Stomach (tissue), 9 donors: ENCODE data around the gene GNG7. TPM values are rescaled to one million over a fixed set of nuclear protein-coding genes. Genes with fewer than 3 reads are reported as not detected.
A peak's percentile ranks its signal among the peaks of the same experiment; 100 is the strongest.
"Not testable (repeated sequence)": the region's sequence is repeated elsewhere in the genome, so short reads cannot be mapped to it uniquely, and the experiment has no call there.

Experiments
- DNase-seq, 2 donors: peaks; one replicate each; pipeline versions ENCODE4 v3.0.0 to v3.0.0-alpha.2; 2013 to 2019
- H3K27ac ChIP-seq, 5 donors: fragments of 200-600 bp in 4 of 5; sonication (generic) in 4 of 5; one replicate each; pipeline ENCODE4 v1.5.1; 2013 to 2019; ENCODE audit warnings: mild to moderate bottlenecking in 1 of 5, moderate library complexity in 1 of 5
- H3K27me3 ChIP-seq, 3 donors: fragments of 200-600 bp; sonication (generic); one replicate each; pipeline ENCODE4 v1.5.1; 2017 to 2019; ENCODE audit warnings: mixed run types in 1 of 3
- H3K36me3 ChIP-seq, 4 donors: fragments of 200-600 bp; sonication (generic); 1 replicate in 3 of 4; 2 replicates in 1 of 4; pipeline ENCODE4 v1.5.1; 2016 to 2019
- H3K4me1 ChIP-seq, 4 donors: fragments of 200-600 bp; sonication (generic); one replicate each; pipeline ENCODE4 v1.5.1; 2016 to 2019
- H3K4me3 ChIP-seq, 4 donors: fragments of 200-600 bp; sonication (generic) in 3 of 4; one replicate each; pipeline ENCODE4 v1.5.1; 2016 to 2019; ENCODE audit warnings: mild to moderate bottlenecking in 1 of 4
- H3K9me3 ChIP-seq, 4 donors: fragments of 200-600 bp; sonication (generic); one replicate each; pipeline ENCODE4 v1.5.1; 2016 to 2019
- CTCF ChIP-seq, 7 experiments: fragments of 450-650 bp in 4 of 7; fragments of 200-600 bp in 3 of 7; sonication (generic) in 3 of 7; IDR thresholded peaks; one replicate each; pipeline ENCODE4 v1.5.1; 2016 to 2019; ENCODE audit warnings: antibody characterized with exemption in 7 of 7, control low read depth in 2 of 7, mild to moderate bottlenecking in 1 of 7
- EP300 ChIP-seq: sonication (generic); formaldehyde crosslinking; IDR thresholded peaks from one replicate; pipeline ENCODE4 v1.6.1; 2017; ENCODE audit warnings: antibody characterized with exemption
- POLR2A ChIP-seq, 4 donors: fragments of 450-650 bp; IDR thresholded peaks; one replicate each; pipeline ENCODE4 v1.6.1; 2016; ENCODE audit warnings: antibody characterized with exemption in 4 of 4, control low read depth in 2 of 4, mild to moderate bottlenecking in 1 of 4, moderate library complexity in 1 of 4
- POLR2AphosphoS5 ChIP-seq, 3 donors: sonication (generic); formaldehyde crosslinking; IDR thresholded peaks; one replicate each; pipeline ENCODE4 v1.6.1; 2016; ENCODE audit warnings: antibody characterized with exemption in 3 of 3
- WGBS, 5 donors: extraction: QIAGEN DNeasy Blood & Tissue Kit in 3 of 5; methylation state at CpG; one replicate each; pipeline versions ENCODE4 v1.1.5 to v1.1.7; 2013 to 2018; 5-methylcytosine and 5-hydroxymethylcytosine counted together
- intact Hi-C: fragments of 100-400 bp; cut with DNase I; formaldehyde crosslinking; loops from one replicate; pipeline ENCODE4 v1.15.1; 2023; ENCODE audit warnings: low total_unique reads
- polyA plus RNA-seq, 3 donors: library from polyadenylated mRNA; stranded (reverse); fragments of 200-250 nt; gene quantifications; one replicate each; pipeline ENCODE4 v1.2.3, GENCODE V29; 2013
- total RNA-seq, 5 donors: library from RNA; depleted of rRNA; stranded (reverse); fragments of >200 nt; gene quantifications; one replicate each; pipeline versions ENCODE4 v1.1.0 to v1.2.3, GENCODE V29; 2014 to 2016
- donor health status: healthy with polysubstance abuse.
- donor health status: Bipolar disorder and iron deficiency.
- donor health status: healthy.

GNG7 gene
- total and polyA plus RNA-seq, 8 donors = 0.58 to 15.1 (median 4.3) TPM

GRCh38 chr19:2668175-2668763 lies 34.2 kb downstream of the GNG7 start:
- no peak for DNase-seq
- H3K27ac ChIP-seq = no peak overlapping the region
- peaks cover 0 to 3% (median 0%) of the 10 kb centered on the region in 4 donors for H3K9me3 ChIP-seq
- 81 to 86% (median 84%) methylated on average over 15 of the region's 15 CpGs for WGBS, 5 donors
- intact Hi-C loops = no loop called here
- H3K27me3 ChIP-seq = no peaks in the 10 kb centered on the region
- H3K4me1 ChIP-seq = no peaks in the 10 kb centered on the region
- TF ChIP-seq CTCF (IDR thresholded peaks at IDR 0.05) (no peak), POLR2A (IDR thresholded peaks at IDR 0.05) (no peak), EP300 (no peak), POLR2AphosphoS5 (IDR thresholded peaks at IDR 0.05) (no peak)
- H3K36me3 ChIP-seq = no peaks in the 10 kb centered on the region
- H3K4me3 ChIP-seq = no peak overlapping the region

- WGBS, 5 donors = 89 to 96% (median 94%) methylated on average over 10 of the region's 10 CpGs
- H3K27me3 ChIP-seq, H3K27ac ChIP-seq, H3K4me1 ChIP-seq, H3K4me3 ChIP-seq, H3K9me3 ChIP-seq, H3K36me3 ChIP-seq, DNase-seq, intact Hi-C loops: not testable (repeated sequence)
These were observed 35.1 kb downstream of the GNG7 start for GRCh38 chr19:2667349-2667748.

- Histone ChIP-seq H3K27ac (no peak overlapping the region), H3K9me3 (peaks cover 0 to 8% (median 3%) of the 10 kb centered on the region in 4 donors), H3K36me3 (no peaks in the 10 kb centered on the region), H3K4me3 (no peak overlapping the region), H3K4me1 (no peaks in the 10 kb centered on the region), H3K27me3 (no peaks in the 10 kb centered on the region)
- 82 to 91% (median 90%) methylated on average over 9 of the region's 9 CpGs for WGBS, 5 donors
- intact Hi-C loops = no loop called here
- DNase-seq = no peak
- TF ChIP-seq EP300 (no peak), POLR2A (IDR thresholded peaks at IDR 0.05) (no peak), POLR2AphosphoS5 (IDR thresholded peaks at IDR 0.05) (no peak), CTCF (IDR thresholded peaks at IDR 0.05) (no peak)
These were observed 36.0 kb downstream of the GNG7 start for GRCh38 chr19:2666344-2666994.

GRCh38 chr19:2665103-2665502 lies 37.4 kb downstream of the GNG7 start:
- Histone ChIP-seq H3K27me3 (no peaks in the 10 kb centered on the region), H3K4me1 (no peaks in the 10 kb centered on the region), H3K36me3 (no peaks in the 10 kb centered on the region), H3K4me3 (no peak overlapping the region), H3K9me3 (peaks cover 0 to 8% (median 3%) of the 10 kb centered on the region in 4 donors), H3K27ac (peak overlapping the region in 1 of 5 donors; percentile 35)
- no peak for DNase-seq
- 86 to 94% (median 87%) methylated on average over 7 to 11 of the region's 11 CpGs for WGBS, 5 donors
- TF ChIP-seq POLR2A (IDR thresholded peaks at IDR 0.05) (no peak), CTCF (IDR thresholded peaks at IDR 0.05) (no peak), EP300 (no peak), POLR2AphosphoS5 (IDR thresholded peaks at IDR 0.05) (no peak)
- intact Hi-C loops = no loop called here
